Activated naive CD8-positive, alpha-beta T cell treated with anti-CD3 and anti-CD28 coated beads, Interleukin-2, amount 10 ng/mL, durations not matched to agents 7 days and 5 days (primary cell): Measurements from ENCODE around the gene THSD4. TPM values are rescaled to one million over a fixed set of nuclear protein-coding genes. Genes with fewer than 3 reads are reported as not detected.
"Not testable (repeated sequence)": the region's sequence is repeated elsewhere in the genome, so short reads cannot be mapped to it uniquely, and the experiment has no call there.

Experiments
- ATAC-seq: fragments of 150-1000 bp; cut with Tn5 transposase; one replicate; pipeline ENCODE4 v1.10.0; 2021; ENCODE audit warnings: low read depth, moderate library complexity
- POLR2A ChIA-PET: fragments of 350-600 bp; sonication (Branson Sonifier 250); formaldehyde crosslinking; loops from one replicate; lab custom pipeline; 2021; ENCODE audit warnings: antibody characterized with exemption; lab: Charles Lee
- DNase-seq: peaks from one replicate; pipeline ENCODE4 v3.0.0; 2021
- H3K27ac Mint-ChIP-seq: one replicate; pipeline ENCODE4 v1.8.0; 2022; ENCODE audit warnings: mild to moderate bottlenecking, mixed read lengths
- H3K27me3 Mint-ChIP-seq: one replicate; pipeline ENCODE4 v1.8.0; 2022; ENCODE audit warnings: mild to moderate bottlenecking, moderate library complexity, mixed read lengths
- H3K36me3 Mint-ChIP-seq: one replicate; pipeline ENCODE4 v1.8.0; 2021; ENCODE audit warnings: mild to moderate bottlenecking, mixed read lengths
- H3K4me1 Mint-ChIP-seq: one replicate; pipeline ENCODE4 v1.8.0; 2021; ENCODE audit warnings: mixed read lengths
- H3K4me3 Mint-ChIP-seq: one replicate; pipeline ENCODE4 v1.8.0; 2022; ENCODE audit warnings: mild to moderate bottlenecking, moderate library complexity, mixed read lengths
- H3K9me3 Mint-ChIP-seq: one replicate; pipeline ENCODE4 v1.8.0; 2021; ENCODE audit warnings: mixed read lengths
- total RNA-seq, 2 experiments: library from RNA; stranded (reverse); gene quantifications; one replicate each; pipeline ENCODE4 v1.2.3, GENCODE V29; 2021

Gene THSD4
- total RNA-seq, 2 experiments from 2014 or later, result not detected

GRCh38 chr15:71250936-71251583 lies 135.8 kb downstream of the THSD4 start:
- DNase-seq (no peak), ATAC-seq (no peak)
- H3K4me3 Mint-ChIP-seq, result no peak overlapping the region
- H3K4me1 Mint-ChIP-seq, result no peaks in the 10 kb centered on the region
- H3K9me3 Mint-ChIP-seq, result no peaks in the 10 kb centered on the region
- no peak overlapping the region for H3K27ac Mint-ChIP-seq
- POLR2A ChIA-PET, result no interaction called here
- no peaks in the 10 kb centered on the region for H3K36me3 Mint-ChIP-seq
- peaks cover 2% of the 10 kb centered on the region for H3K27me3 Mint-ChIP-seq

GRCh38 chr15:71251584-71252043 lies 136.3 kb downstream of the THSD4 start:
- ATAC-seq (no peak), DNase-seq (no peak)
- H3K36me3 Mint-ChIP-seq, result no peaks in the 10 kb centered on the region
- H3K4me3 Mint-ChIP-seq, result no peak overlapping the region
- no peaks in the 10 kb centered on the region for H3K9me3 Mint-ChIP-seq
- H3K4me1 Mint-ChIP-seq, result no peaks in the 10 kb centered on the region
- POLR2A ChIA-PET, result no interaction called here
- no peak overlapping the region for H3K27ac Mint-ChIP-seq
- peaks cover 2% of the 10 kb centered on the region for H3K27me3 Mint-ChIP-seq

GRCh38 chr15:71252044-71252739 lies 136.9 kb downstream of the THSD4 start:
- peaks cover 2% of the 10 kb centered on the region for H3K27me3 Mint-ChIP-seq
- H3K36me3 Mint-ChIP-seq, result no peaks in the 10 kb centered on the region
- ATAC-seq (no peak), DNase-seq (no peak)
- POLR2A ChIA-PET, result no interaction called here
- H3K27ac Mint-ChIP-seq, result no peak overlapping the region
- H3K9me3 Mint-ChIP-seq, result no peaks in the 10 kb centered on the region
- no peak overlapping the region for H3K4me3 Mint-ChIP-seq
- no peaks in the 10 kb centered on the region for H3K4me1 Mint-ChIP-seq

- H3K4me3 Mint-ChIP-seq, result no peak overlapping the region
- H3K36me3 Mint-ChIP-seq, result no peaks in the 10 kb centered on the region
- POLR2A ChIA-PET, result no interaction called here
- DNase-seq (no peak), ATAC-seq (no peak)
- H3K9me3 Mint-ChIP-seq, result no peaks in the 10 kb centered on the region
- H3K4me1 Mint-ChIP-seq, result no peaks in the 10 kb centered on the region
- peaks cover 2% of the 10 kb centered on the region for H3K27me3 Mint-ChIP-seq
- no peak overlapping the region for H3K27ac Mint-ChIP-seq
Observed at GRCh38 chr15:71252740-71253047, 137.4 kb downstream of the THSD4 start.

- DNase-seq, result no peak
- H3K27me3 Mint-ChIP-seq, result no peaks in the 10 kb centered on the region
- H3K27ac Mint-ChIP-seq, result no peak overlapping the region
- no peaks in the 10 kb centered on the region for H3K36me3 Mint-ChIP-seq
- POLR2A ChIA-PET, result no interaction called here
- no peak for ATAC-seq
- H3K4me3 Mint-ChIP-seq, result no peak overlapping the region
- H3K4me1 Mint-ChIP-seq, result no peaks in the 10 kb centered on the region
- no peaks in the 10 kb centered on the region for H3K9me3 Mint-ChIP-seq
Observed at GRCh38 chr15:71254491-71254890, 139.2 kb downstream of the THSD4 start.

- DNase-seq, result no peak
- peaks cover 2% of the 10 kb centered on the region for H3K27me3 Mint-ChIP-seq
- POLR2A ChIA-PET, result no interaction called here
- ATAC-seq, result no peak
- no peaks in the 10 kb centered on the region for H3K9me3 Mint-ChIP-seq
- H3K4me1 Mint-ChIP-seq, result no peaks in the 10 kb centered on the region
- no peak overlapping the region for H3K27ac Mint-ChIP-seq
- H3K36me3 Mint-ChIP-seq, result no peaks in the 10 kb centered on the region
- H3K4me3 Mint-ChIP-seq, result no peak overlapping the region
Observed at GRCh38 chr15:71256934-71257664, 141.8 kb downstream of the THSD4 start.

- no peak for DNase-seq
- ATAC-seq, result no peak
- POLR2A ChIA-PET, result no interaction called here
- Mint-ChIP-seq H3K27me3 (peaks cover 2% of the 10 kb centered on the region), H3K4me1 (no peaks in the 10 kb centered on the region), H3K9me3 (no peaks in the 10 kb centered on the region), H3K27ac (no peak overlapping the region), H3K4me3 (no peak overlapping the region), H3K36me3 (no peaks in the 10 kb centered on the region)
Observed at GRCh38 chr15:71259866-71260265, 144.6 kb downstream of the THSD4 start.

- Mint-ChIP-seq H3K27me3 (peaks cover 4% of the 10 kb centered on the region), H3K27ac (no peak overlapping the region), H3K36me3 (no peaks in the 10 kb centered on the region), H3K4me1 (no peaks in the 10 kb centered on the region), H3K9me3 (no peaks in the 10 kb centered on the region), H3K4me3 (no peak overlapping the region)
- ATAC-seq (no peak), DNase-seq (no peak)
- POLR2A ChIA-PET, result no interaction called here
Observed at GRCh38 chr15:71261418-71261817, 146.1 kb downstream of the THSD4 start.

GRCh38 chr15:71261909-71262308 lies 146.6 kb downstream of the THSD4 start:
- H3K36me3 Mint-ChIP-seq, result no peaks in the 10 kb centered on the region
- no peak overlapping the region for H3K27ac Mint-ChIP-seq
- no peaks in the 10 kb centered on the region for H3K4me1 Mint-ChIP-seq
- H3K27me3 Mint-ChIP-seq, result peaks cover 4% of the 10 kb centered on the region
- DNase-seq, result no peak
- no peak for ATAC-seq
- H3K4me3 Mint-ChIP-seq, result no peak overlapping the region
- no peaks in the 10 kb centered on the region for H3K9me3 Mint-ChIP-seq
- POLR2A ChIA-PET, result no interaction called here

- H3K27me3 Mint-ChIP-seq, result peaks cover 4% of the 10 kb centered on the region
- no peaks in the 10 kb centered on the region for H3K9me3 Mint-ChIP-seq
- DNase-seq (no peak), ATAC-seq (no peak)
- H3K4me3 Mint-ChIP-seq, result no peak overlapping the region
- no peak overlapping the region for H3K27ac Mint-ChIP-seq
- no peaks in the 10 kb centered on the region for H3K4me1 Mint-ChIP-seq
- POLR2A ChIA-PET, result no interaction called here
- no peaks in the 10 kb centered on the region for H3K36me3 Mint-ChIP-seq
Observed at GRCh38 chr15:71262599-71262998, 147.3 kb downstream of the THSD4 start.

GRCh38 chr15:71265606-71266005 lies 150.3 kb downstream of the THSD4 start:
- H3K4me1 Mint-ChIP-seq, H3K36me3 Mint-ChIP-seq, POLR2A ChIA-PET, DNase-seq, H3K4me3 Mint-ChIP-seq, ATAC-seq, H3K27me3 Mint-ChIP-seq, H3K9me3 Mint-ChIP-seq, H3K27ac Mint-ChIP-seq: not testable (repeated sequence)

GRCh38 chr15:71271327-71271726 lies 156.1 kb downstream of the THSD4 start:
- ATAC-seq, result no peak
- Mint-ChIP-seq H3K27ac (no peak overlapping the region), H3K9me3 (no peaks in the 10 kb centered on the region)

GRCh38 chr15:71272932-71273331 lies 157.7 kb downstream of the THSD4 start:
- no peaks in the 10 kb centered on the region for H3K36me3 Mint-ChIP-seq
- H3K9me3 Mint-ChIP-seq, result no peaks in the 10 kb centered on the region
- no peak for ATAC-seq
- no peak overlapping the region for H3K4me3 Mint-ChIP-seq
- no peaks in the 10 kb centered on the region for H3K4me1 Mint-ChIP-seq
- H3K27ac Mint-ChIP-seq, result no peak overlapping the region
- POLR2A ChIA-PET, result no interaction called here
- peaks cover 8% of the 10 kb centered on the region for H3K27me3 Mint-ChIP-seq
- DNase-seq, result no peak

More at GRCh38 chr15:71271327-71271726, 156.1 kb downstream of the THSD4 start:
- DNase-seq, result no peak
- H3K36me3 Mint-ChIP-seq, result no peaks in the 10 kb centered on the region
- H3K4me3 Mint-ChIP-seq, result no peak overlapping the region
- H3K27me3 Mint-ChIP-seq, result peaks cover 9% of the 10 kb centered on the region
- H3K4me1 Mint-ChIP-seq, result no peaks in the 10 kb centered on the region
- POLR2A ChIA-PET, result no interaction called here
